Hepatocyte (in vitro differentiated cells): ENCODE results near the gene TMEM14A. TPM values are rescaled to one million over a fixed set of nuclear protein-coding genes. Genes with fewer than 3 reads are reported as not detected.

Experiments used
- DNase-seq: peaks from one replicate; pipeline ENCODE4 v3.0.0-alpha.2; 2016; ENCODE audit warnings: low spot score
- H2AFZ ChIP-seq: fragments of 200-600 bp; sonication (generic); 2 replicates; pipeline ENCODE4 v1.6.0; 2016; ENCODE audit warnings: antibody characterized with exemption, mild to moderate bottlenecking
- H3K27ac ChIP-seq: fragments of 200-600 bp; sonication (generic); 2 replicates; pipeline ENCODE4 v1.5.1; 2016; ENCODE audit warnings: mild to moderate bottlenecking
- H3K27me3 ChIP-seq: fragments of 200-600 bp; sonication (generic); 2 replicates; pipeline ENCODE4 v1.6.1; 2016
- H3K36me3 ChIP-seq: fragments of 200-600 bp; sonication (generic); replicated peaks from 2 replicates; pipeline ENCODE4 v1.5.1; 2016; ENCODE audit warnings: low read depth; ENCODE audit not compliant: insufficient read depth
- H3K4me1 ChIP-seq: fragments of 200-600 bp; sonication (generic); 2 replicates; pipeline ENCODE4 v1.5.1; 2016; ENCODE audit warnings: mild to moderate bottlenecking, moderate library complexity; ENCODE audit not compliant: insufficient read depth
- H3K4me2 ChIP-seq: fragments of 200-600 bp; sonication (generic); 2 replicates; pipeline ENCODE4 v1.6.0; 2016
- H3K4me3 ChIP-seq: fragments of 200-600 bp; sonication (generic); 2 replicates; pipeline ENCODE4 v1.5.1; 2016; ENCODE audit warnings: mild to moderate bottlenecking
- H3K79me2 ChIP-seq: fragments of 200-600 bp; sonication (generic); 2 replicates; pipeline ENCODE4 v1.6.0; 2017; ENCODE audit warnings: mild to moderate bottlenecking
- H3K9me2 ChIP-seq: fragments of 200-600 bp; sonication (generic); replicated peaks from 2 replicates; pipeline ENCODE4 v1.6.0; 2017; ENCODE audit warnings: mild to moderate bottlenecking; ENCODE audit not compliant: insufficient read depth
- H3K9me3 ChIP-seq: fragments of 200-600 bp; sonication (generic); 2 replicates; pipeline ENCODE4 v1.5.1; 2016; ENCODE audit warnings: low read depth, mild to moderate bottlenecking
- H4K20me1 ChIP-seq: fragments of 200-600 bp; sonication (generic); 2 replicates; pipeline ENCODE4 v1.6.0; 2016; ENCODE audit warnings: mild to moderate bottlenecking; ENCODE audit not compliant: insufficient read depth, poor library complexity, severe bottlenecking
- CTCF ChIP-seq: fragments of 200-600 bp; sonication (generic); IDR thresholded peaks from 2 replicates; pipeline ENCODE4 v1.5.1; 2016; ENCODE audit warnings: antibody characterized with exemption, mild to moderate bottlenecking; ENCODE audit not compliant: poor library complexity
- EZH2 ChIP-seq: fragments of 200-600 bp; sonication (generic); IDR thresholded peaks from 2 replicates; pipeline ENCODE4 v1.6.1; 2016; ENCODE audit warnings: antibody characterized with exemption, mild to moderate bottlenecking, borderline replicate concordance
- EZH2phosphoT487 ChIP-seq: fragments of 200-600 bp; sonication (generic); IDR thresholded peaks from one replicate; pipeline ENCODE4 v1.6.1; 2018; ENCODE audit warnings: antibody characterized with exemption, mild to moderate bottlenecking, low read depth, moderate library complexity; ENCODE audit not compliant: unreplicated experiment, severe bottlenecking
- WGBS: methylation state at CpG from one replicate; pipeline ENCODE4 v1.1.6; 2016; ENCODE audit warnings: low lambda C conversion rate; ENCODE audit errors: missing lambda C conversion rate; 5-methylcytosine and 5-hydroxymethylcytosine counted together
- polyA plus RNA-seq: library from polyadenylated mRNA; unstranded; fragments of >200 nt; fragmentation: Nextera tagmentation; extraction: Ambion mirVana; gene quantifications from 2 replicates; pipeline ENCODE4 v1.2.1, GENCODE V29; 2016
- total RNA-seq: library from RNA; depleted of rRNA; stranded (reverse); fragments of >200 nt; gene quantifications from 2 replicates; pipeline ENCODE4 v1.2.3, GENCODE V29; 2014

The TMEM14A gene
- total and polyA plus RNA-seq, 2 experiments from 2014 or later, result 84.5 to 86.9 TPM

GRCh38 chr6:52639493-52639892 lies 31.4 kb upstream of the TMEM14A start:
- DNase-seq, result no peak
- Histone ChIP-seq H3K36me3 (no peaks in the 10 kb centered on the region), H3K9me3 (no peaks in the 10 kb centered on the region), H3K27me3 (no peaks in the 10 kb centered on the region), H3K9me2 (no peaks in the 10 kb centered on the region), H3K4me3 (no peak overlapping the region), H3K27ac (no peak overlapping the region), H2AFZ (no peak overlapping the region), H4K20me1 (no peaks in the 10 kb centered on the region), H3K4me1 (no peaks in the 10 kb centered on the region), H3K4me2 (no peak overlapping the region), H3K79me2 (no peaks in the 10 kb centered on the region)
- no peak for TF ChIP-seq EZH2
- TF ChIP-seq CTCF, result no peak
- TF ChIP-seq EZH2phosphoT487, result no peak
- WGBS, result 96% methylated on average over 2 of the region's 2 CpGs

- Histone ChIP-seq H3K4me2 (no peak overlapping the region), H3K4me3 (no peak overlapping the region), H3K9me2 (no peaks in the 10 kb centered on the region), H2AFZ (no peak overlapping the region), H3K27ac (no peak overlapping the region), H3K36me3 (no peaks in the 10 kb centered on the region), H4K20me1 (no peaks in the 10 kb centered on the region), H3K9me3 (no peaks in the 10 kb centered on the region), H3K27me3 (no peaks in the 10 kb centered on the region), H3K79me2 (no peaks in the 10 kb centered on the region), H3K4me1 (no peaks in the 10 kb centered on the region)
- TF ChIP-seq EZH2 (no peak), CTCF (no peak), EZH2phosphoT487 (no peak)
- no peak for DNase-seq
- 68% methylated on average over 11 of the region's 11 CpGs for WGBS
Observed at GRCh38 chr6:52640170-52640569, 30.7 kb upstream of the TMEM14A start.

- no peaks in the 10 kb centered on the region for H3K9me3 ChIP-seq
- no peak overlapping the region for H2AFZ ChIP-seq
- no peaks in the 10 kb centered on the region for H4K20me1 ChIP-seq
- no peak for DNase-seq
- no peaks in the 10 kb centered on the region for H3K27me3 ChIP-seq
- WGBS, result 88% methylated on average over 5 of the region's 5 CpGs
- no peaks in the 10 kb centered on the region for H3K36me3 ChIP-seq
- H3K4me2 ChIP-seq, result no peak overlapping the region
- H3K27ac ChIP-seq, result no peak overlapping the region
- H3K4me1 ChIP-seq, result no peaks in the 10 kb centered on the region
- no peak overlapping the region for H3K4me3 ChIP-seq
- H3K9me2 ChIP-seq, result no peaks in the 10 kb centered on the region
- H3K79me2 ChIP-seq, result no peaks in the 10 kb centered on the region
- TF ChIP-seq EZH2 (no peak), CTCF (no peak), EZH2phosphoT487 (no peak)
Observed at GRCh38 chr6:52640916-52641315, 30.0 kb upstream of the TMEM14A start.

- Histone ChIP-seq H3K79me2 (no peaks in the 10 kb centered on the region), H3K27me3 (no peaks in the 10 kb centered on the region), H4K20me1 (no peaks in the 10 kb centered on the region), H3K4me2 (no peak overlapping the region), H3K9me3 (no peaks in the 10 kb centered on the region), H3K36me3 (no peaks in the 10 kb centered on the region), H2AFZ (no peak overlapping the region), H3K4me3 (no peak overlapping the region), H3K4me1 (no peaks in the 10 kb centered on the region), H3K9me2 (no peaks in the 10 kb centered on the region), H3K27ac (no peak overlapping the region)
- no peak for DNase-seq
- TF ChIP-seq EZH2 (no peak), EZH2phosphoT487 (no peak), CTCF (no peak)
Observed at GRCh38 chr6:52641388-52641787, 29.5 kb upstream of the TMEM14A start.
